HCT116 (cell line): ENCODE measurements around the gene DUOXA2. TPM values are rescaled to one million over a fixed set of nuclear protein-coding genes. Genes with fewer than 3 reads are reported as not detected.

ENCODE experiments used
- ATAC-seq: fragments of 200-7000 bp; cut with Tn5 transposase; 2 replicates; pipeline ENCODE4 v1.9.1; 2020; ENCODE audit warnings: mild to moderate bottlenecking, moderate library complexity
- Bru-seq: library from RNA; stranded (reverse); fragments of 400-500 nt; gene quantifications from one replicate; lab custom pipeline; 2021; lab: Mats Ljungman, UMichigan
- BruChase-seq, 2 experiments: library from RNA; stranded (reverse); fragments of 400-500 nt; gene quantifications; one replicate each; lab custom pipeline; 2021; lab: Mats Ljungman, UMichigan
- BruUV-seq: library from RNA; stranded (reverse); fragments of 400-500 nt; replicated peaks from 2 replicates; lab custom pipeline; 2021; lab: Mats Ljungman, UMichigan
- CTCF ChIA-PET: fragments of 300-600 bp; sonication (Branson Sonifier 250); formaldehyde crosslinking; loops from one replicate; lab custom pipeline; 2021; ENCODE audit warnings: antibody characterized with exemption; lab: Charles Lee
- POLR2A ChIA-PET: fragments of 300-600, 350-600 bp; sonication (Branson Sonifier 250); formaldehyde crosslinking; loops from one replicate; lab custom pipeline; 2021; ENCODE audit warnings: antibody characterized with exemption; lab: Charles Lee
- RAD21 ChIA-PET, 2 experiments: fragments of 300-600 bp; sonication (Branson Sonifier 250); formaldehyde crosslinking; loops; one replicate each; lab custom pipeline; 2023; ENCODE audit warnings: low total read pairs in 2 of 2; ENCODE audit not compliant: uncharacterized antibody in 2 of 2, unreplicated experiment in 2 of 2, low non-redundant PET in 1 of 2; lab: Charles Lee
- DNase-seq: peaks from one replicate; pipeline ENCODE4 v3.0.0-alpha.2; 2010; ENCODE audit warnings: low read depth, low spot score
- H2AFZ ChIP-seq: fragments of 200-600 bp; shearing (Covaris generic), sonication (generic); 2 replicates; pipeline ENCODE4 v1.6.1; 2017; ENCODE audit warnings: low read depth, mixed run types, mixed read lengths, antibody characterized with exemption, low read length; ENCODE audit not compliant: poor library complexity, severe bottlenecking
- H3K27ac ChIP-seq: 2 replicates; pipeline ENCODE4 v1.5.1; 2012; ENCODE audit warnings: low read depth, low read length
- H3K27me3 ChIP-seq: fragments of 200-600 bp; sonication (generic); 2 replicates; pipeline ENCODE4 v1.6.1; 2016; ENCODE audit warnings: mixed run types, low read length, mixed read lengths; ENCODE audit not compliant: insufficient read depth
- H3K36me3 ChIP-seq, 2 experiments: fragments of 200-500 bp in 1 of 2; fragments of 200-600 bp in 1 of 2; sonication (Bioruptor generic) in 1 of 2; sonication (generic) in 1 of 2; 2 replicates each; pipeline versions ENCODE4 v1.5.1 to v1.6.1; 2014 to 2016; ENCODE audit warnings: low read length in 2 of 2, inconsistent platforms in 1 of 2, mixed read lengths in 1 of 2, mixed run types in 1 of 2; ENCODE audit not compliant: insufficient read depth in 2 of 2, control insufficient read depth in 1 of 2
- H3K4me1 ChIP-seq, 2 experiments: fragments of 200-600 bp in 1 of 2; sonication (generic) in 1 of 2; 2 replicates each; pipeline versions ENCODE4 v1.5.1 to v1.6.1; 2012 to 2017; ENCODE audit warnings: low read length in 2 of 2, inconsistent platforms in 1 of 2, mild to moderate bottlenecking in 1 of 2, mixed read lengths in 1 of 2, mixed run types in 1 of 2, moderate library complexity in 1 of 2; ENCODE audit not compliant: insufficient read depth in 2 of 2, control insufficient read depth in 1 of 2
- H3K4me2 ChIP-seq: fragments of 200-600 bp; sonication (generic); 2 replicates; pipeline ENCODE4 v1.6.1; 2017; ENCODE audit warnings: mixed run types, low read length, mixed read lengths
- H3K4me3 ChIP-seq, 2 experiments: fragments of 200-600 bp in 1 of 2; sonication (generic) in 1 of 2; replicated peaks in 1 of 2; 2 replicates each; pipeline ENCODE4 v1.5.1; 2011 to 2016; ENCODE audit warnings: low read length in 2 of 2, control low read depth in 1 of 2, low read depth in 1 of 2, mild to moderate bottlenecking in 1 of 2, mixed read lengths in 1 of 2, mixed run types in 1 of 2
- H3K79me2 ChIP-seq: fragments of 200-600 bp; sonication (generic); 2 replicates; pipeline ENCODE4 v1.6.1; 2017; ENCODE audit warnings: mild to moderate bottlenecking, mixed run types, low read length, moderate library complexity, mixed read lengths; ENCODE audit not compliant: insufficient read depth
- H3K9ac ChIP-seq: fragments of 200-600 bp; sonication (generic); 2 replicates; pipeline ENCODE4 v1.6.1; 2016; ENCODE audit warnings: low read length, mixed read lengths
- H3K9me2 ChIP-seq: fragments of 200-600 bp; sonication (generic), shearing (Covaris generic); 2 replicates; pipeline ENCODE4 v1.6.1; 2017; ENCODE audit warnings: mixed run types, mild to moderate bottlenecking, moderate library complexity; ENCODE audit not compliant: insufficient read depth
- H3K9me3 ChIP-seq, 2 experiments: fragments of 200-500 bp in 1 of 2; fragments of 200-600 bp in 1 of 2; sonication (Bioruptor generic) in 1 of 2; sonication (generic) in 1 of 2; 2 replicates each; pipeline ENCODE4 v1.6.1; 2014 to 2017; ENCODE audit warnings: low read length in 2 of 2, mixed read lengths in 2 of 2, inconsistent platforms in 1 of 2, low read depth in 1 of 2, mild to moderate bottlenecking in 1 of 2, mixed run types in 1 of 2, moderate library complexity in 1 of 2; ENCODE audit not compliant: control insufficient read depth in 1 of 2, insufficient read depth in 1 of 2
- H4K20me1 ChIP-seq: fragments of 200-600 bp; sonication (generic), shearing (Covaris generic); 2 replicates; pipeline ENCODE4 v1.6.1; 2017; ENCODE audit warnings: mixed run types, mild to moderate bottlenecking, moderate library complexity; ENCODE audit not compliant: insufficient read depth
- ATF3 ChIP-seq: IDR thresholded peaks from 2 replicates; pipeline ENCODE4 v1.6.1; 2012
- CBX3 ChIP-seq: IDR thresholded peaks from 2 replicates; pipeline ENCODE4 v1.6.1; 2012; ENCODE audit warnings: low read depth
- EZH2 ChIP-seq: fragments of 200-600 bp; sonication (generic); IDR thresholded peaks from 2 replicates; pipeline ENCODE4 v1.6.1; 2017; ENCODE audit warnings: antibody characterized with exemption, mixed run types
- JUND ChIP-seq: IDR thresholded peaks from 2 replicates; pipeline ENCODE4 v1.6.1; 2012
- POLR2A ChIP-seq: IDR thresholded peaks from 2 replicates; pipeline ENCODE4 v1.7.0; 2011; ENCODE audit warnings: borderline replicate concordance; ENCODE audit not compliant: insufficient read depth, insufficient read length; ENCODE audit errors: extremely low read depth
- RAD21 ChIP-seq: IDR thresholded peaks from 2 replicates; pipeline ENCODE4 v1.6.1; 2012; ENCODE audit warnings: low read depth, mild to moderate bottlenecking
- REST ChIP-seq: IDR thresholded peaks from 2 replicates; pipeline ENCODE4 v1.6.1; 2012; ENCODE audit warnings: low read depth
- SIN3A ChIP-seq: IDR thresholded peaks from 2 replicates; pipeline ENCODE4 v1.6.1; 2012; ENCODE audit warnings: low read depth
- SP1 ChIP-seq: IDR thresholded peaks from 2 replicates; pipeline ENCODE4 v1.6.1; 2012; ENCODE audit warnings: low read depth
- SRF ChIP-seq: IDR thresholded peaks from 2 replicates; pipeline ENCODE4 v1.6.1; 2012; ENCODE audit warnings: low read depth
- ZNF274 ChIP-seq: fragments of 200-500 bp; sonication (Bioruptor generic); IDR thresholded peaks from 2 replicates; pipeline ENCODE4 v1.6.1; 2014; ENCODE audit warnings: mild to moderate bottlenecking, low read depth, low read length, inconsistent platforms
- intact Hi-C: fragments of 100-400 bp; cut with micrococcal nuclease; formaldehyde crosslinking; loops from 2 replicates; pipeline ENCODE4 v1.10.0; 2022
- long read RNA-seq: library from polyadenylated mRNA; unstranded; transcript quantifications from one replicate; pipeline ENCODE4 v2.0.0, GENCODE V29; 2021; ENCODE audit not compliant: unreplicated experiment
- polyA plus RNA-seq: library from polyadenylated mRNA; unstranded; fragments of >200 nt; gene quantifications from 2 replicates; pipeline ENCODE4 v1.2.1, GENCODE V29; 2012; ENCODE audit warnings: missing spikeins
- total RNA-seq: library from RNA; stranded (reverse); gene quantifications from one replicate; pipeline ENCODE4 v1.2.1, GENCODE V29; 2021; ENCODE audit not compliant: unreplicated experiment

DUOXA2 gene
- total RNA-seq (not detected), Bru-seq, nascent RNA (not detected), BruChase-seq, experiment 1, labeled RNA remaining after a 6-hour chase (not detected), BruChase-seq, experiment 2, labeled RNA remaining after a 2-hour chase (not detected)
- 0.13 and 0.16 TPM in 2 replicates for polyA plus RNA-seq
- long read RNA-seq = 0 reads

- ATAC-seq (no peak), DNase-seq (no peak)
- Histone ChIP-seq H4K20me1 (no peaks in the 10 kb centered on the region), H3K9ac (no peak within 1 kb of the TSS), H3K36me3 (no peaks in the 10 kb centered on the region), H3K9me2 (no peaks in the 10 kb centered on the region), H3K9me3 (no peaks in the 10 kb centered on the region), H3K4me2 (no peak within 1 kb of the TSS), H3K79me2 (no peaks in the 10 kb centered on the region), H3K4me3 (no peak within 1 kb of the TSS), H3K27ac (no peak within 1 kb of the TSS), H3K4me1 (peaks cover 0 to 4% of the 10 kb centered on the region in 2 experiments; a peak in 2 of 4 replicates), H2AFZ (no peak within 1 kb of the TSS), H3K27me3 (no peaks in the 10 kb centered on the region)
- ChIA-PET POLR2A (no interaction called here), CTCF (interaction anchor here (0.8 kb wide), 1 partner anchor 12 kb away, joined by 4 read pairs; no protein-coding TSS in a partner anchor), RAD21 (no interaction called here)
- TF ChIP-seq RAD21 = no peak
- no peak for TF ChIP-seq EZH2
- TF ChIP-seq ZNF274 = no peak
- TF ChIP-seq SIN3A = no peak
- no peak for TF ChIP-seq POLR2A
- no peak for TF ChIP-seq REST
- no peak for TF ChIP-seq JUND
- TF ChIP-seq SP1 = no peak
- TF ChIP-seq ATF3 = no peak
- no peak for TF ChIP-seq CBX3
- no peak for TF ChIP-seq SRF
- intact Hi-C loops = no loop called here
- no TSS peak for BruUV-seq
Observed at GRCh38 chr15:45114076-45114750, at the start of gene DUOXA2, which contains the start of gene DUOX2. DUOXA2 (plus strand) TSS chr15:45114326; CDS start chr15:45114606, 280 bp downstream. DUOX2 (minus strand) TSS chr15:45114172; CDS start chr15:45113411, 761 bp downstream.
